Measurements from ENCODE around the gene PLXNC1.

PLXNC1 gene

GRCh38 chr12:94244165-94245133 is 96.1 kb downstream of the PLXNC1 start:
- DNase-seq (ENCODE audit: low read depth in 1 of 2, low spot score in 1 of 2) = peak in 1 of 2 experiments; percentile 97
- H3K27me3 ChIP-seq (ENCODE audit: insufficient read depth, poor library complexity, severe bottlenecking) = no peaks in the 10 kb centered on the region
- peak; percentile 83 for TF ChIP-seq POLR2AphosphoS5 (IDR thresholded peaks at IDR 0.05; ENCODE audit: low read depth)
- TF ChIP-seq CTCF (IDR thresholded peaks at IDR 0.05; ENCODE audit: insufficient read depth, low read length) = no peak
- TF ChIP-seq SPI1 (IDR thresholded peaks at IDR 0.05; ENCODE audit: borderline replicate concordance, low read depth) = peak; percentile 77; the same call in 1 of the 2 replicates
- peak overlapping the region; percentile 77 for H3K27ac ChIP-seq (replicated peaks)
- H3K4me3 ChIP-seq (replicated peaks; ENCODE audit: insufficient read depth, low read length) = no peak overlapping the region

GRCh38 chr12:94245631-94246383 is 97.4 kb downstream of the PLXNC1 start:
- peak in 1 of 2 experiments; percentile 57 for DNase-seq (ENCODE audit: low read depth in 1 of 2, low spot score in 1 of 2)
- TF ChIP-seq GABPA (IDR thresholded peaks at IDR 0.05; ENCODE audit: low read depth) (no peak), SPI1 (IDR thresholded peaks at IDR 0.05; ENCODE audit: borderline replicate concordance, low read depth) (no peak)
- Histone ChIP-seq H3K27me3 (ENCODE audit: insufficient read depth, poor library complexity, severe bottlenecking) (no peaks in the 10 kb centered on the region), H3K4me3 (replicated peaks; ENCODE audit: insufficient read depth, low read length) (no peak overlapping the region), H3K27ac (replicated peaks) (peak overlapping the region; percentile 77)

DNA sequence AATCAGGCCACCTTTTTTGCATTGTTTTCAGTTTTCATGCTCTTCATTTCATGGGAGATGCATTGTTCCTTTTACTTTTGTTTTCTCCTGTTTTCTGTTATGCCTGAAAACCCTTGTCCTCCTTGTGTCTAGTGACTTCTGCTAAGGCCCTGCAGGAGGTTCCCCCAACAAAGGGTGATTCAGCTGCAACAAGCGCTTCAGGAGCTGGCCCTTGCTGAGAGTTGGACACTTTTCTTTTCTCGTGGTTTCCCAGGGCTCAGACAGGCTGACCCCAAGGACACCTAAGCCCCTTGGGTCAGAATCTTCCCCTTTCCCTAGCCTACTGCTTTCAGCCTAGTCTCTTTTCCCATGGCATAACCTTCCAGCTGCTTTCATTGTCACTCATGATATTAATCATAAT is 98.9 kb downstream of the PLXNC1 start:
- no peak for TF ChIP-seq POLR2AphosphoS5 (IDR thresholded peaks at IDR 0.05; ENCODE audit: low read depth)
- TF ChIP-seq, protein P1, sequence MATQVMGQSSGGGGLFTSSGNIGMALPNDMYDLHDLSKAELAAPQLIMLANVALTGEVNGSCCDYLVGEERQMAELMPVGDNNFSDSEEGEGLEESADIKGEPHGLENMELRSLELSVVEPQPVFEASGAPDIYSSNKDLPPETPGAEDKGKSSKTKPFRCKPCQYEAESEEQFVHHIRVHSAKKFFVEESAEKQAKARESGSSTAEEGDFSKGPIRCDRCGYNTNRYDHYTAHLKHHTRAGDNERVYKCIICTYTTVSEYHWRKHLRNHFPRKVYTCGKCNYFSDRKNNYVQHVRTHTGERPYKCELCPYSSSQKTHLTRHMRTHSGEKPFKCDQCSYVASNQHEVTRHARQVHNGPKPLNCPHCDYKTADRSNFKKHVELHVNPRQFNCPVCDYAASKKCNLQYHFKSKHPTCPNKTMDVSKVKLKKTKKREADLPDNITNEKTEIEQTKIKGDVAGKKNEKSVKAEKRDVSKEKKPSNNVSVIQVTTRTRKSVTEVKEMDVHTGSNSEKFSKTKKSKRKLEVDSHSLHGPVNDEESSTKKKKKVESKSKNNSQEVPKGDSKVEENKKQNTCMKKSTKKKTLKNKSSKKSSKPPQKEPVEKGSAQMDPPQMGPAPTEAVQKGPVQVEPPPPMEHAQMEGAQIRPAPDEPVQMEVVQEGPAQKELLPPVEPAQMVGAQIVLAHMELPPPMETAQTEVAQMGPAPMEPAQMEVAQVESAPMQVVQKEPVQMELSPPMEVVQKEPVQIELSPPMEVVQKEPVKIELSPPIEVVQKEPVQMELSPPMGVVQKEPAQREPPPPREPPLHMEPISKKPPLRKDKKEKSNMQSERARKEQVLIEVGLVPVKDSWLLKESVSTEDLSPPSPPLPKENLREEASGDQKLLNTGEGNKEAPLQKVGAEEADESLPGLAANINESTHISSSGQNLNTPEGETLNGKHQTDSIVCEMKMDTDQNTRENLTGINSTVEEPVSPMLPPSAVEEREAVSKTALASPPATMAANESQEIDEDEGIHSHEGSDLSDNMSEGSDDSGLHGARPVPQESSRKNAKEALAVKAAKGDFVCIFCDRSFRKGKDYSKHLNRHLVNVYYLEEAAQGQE (IDR thresholded peaks at IDR 0.05; ENCODE audit: insufficient replicate concordance, low read depth) = no peak
- no peak for TF ChIP-seq GABPA (IDR thresholded peaks at IDR 0.05; ENCODE audit: low read depth)
- TF ChIP-seq SPI1 (IDR thresholded peaks at IDR 0.05; ENCODE audit: borderline replicate concordance, low read depth) = no peak
- no peak for TF ChIP-seq CTCF (IDR thresholded peaks at IDR 0.05; ENCODE audit: insufficient read depth, low read length)
- no peak overlapping the region for H3K27ac ChIP-seq (replicated peaks)
- no peaks in the 10 kb centered on the region for H3K27me3 ChIP-seq (ENCODE audit: insufficient read depth, poor library complexity, severe bottlenecking)
- H3K4me3 ChIP-seq (replicated peaks; ENCODE audit: insufficient read depth, low read length) = no peak overlapping the region
- DNase-seq (ENCODE audit: low read depth in 1 of 2, low spot score in 1 of 2) = no peak

DNA sequence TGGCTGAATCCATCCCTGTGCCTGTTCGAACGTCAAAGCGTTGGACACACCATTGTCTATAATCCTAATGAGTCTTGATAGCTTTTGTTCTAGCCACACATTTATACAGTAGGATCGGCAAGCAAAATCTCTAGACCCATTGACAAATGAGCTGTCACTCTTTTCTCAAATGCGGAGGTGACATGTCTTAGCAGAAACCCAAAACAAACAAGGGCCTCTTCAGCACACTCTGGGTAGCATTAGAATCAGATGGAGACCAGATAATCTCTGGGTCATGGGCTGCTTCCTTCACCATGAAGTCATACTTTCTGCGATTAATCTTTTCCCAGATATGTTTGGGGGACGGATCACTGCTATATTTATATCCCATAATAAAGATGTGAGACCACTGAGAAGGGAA is 100.2 kb downstream of the PLXNC1 start:
- TF ChIP-seq GABPA (IDR thresholded peaks at IDR 0.05; ENCODE audit: low read depth) (no peak), CTCF (IDR thresholded peaks at IDR 0.05; ENCODE audit: insufficient read depth, low read length) (no peak), SPI1 (IDR thresholded peaks at IDR 0.05; ENCODE audit: borderline replicate concordance, low read depth) (no peak), POLR2AphosphoS5 (IDR thresholded peaks at IDR 0.05; ENCODE audit: low read depth) (no peak)
- TF ChIP-seq, protein P1 (IDR thresholded peaks at IDR 0.05; ENCODE audit: insufficient replicate concordance, low read depth) = no peak
- Histone ChIP-seq H3K27me3 (ENCODE audit: insufficient read depth, poor library complexity, severe bottlenecking) (no peaks in the 10 kb centered on the region), H3K4me3 (replicated peaks; ENCODE audit: insufficient read depth, low read length) (no peak overlapping the region), H3K27ac (replicated peaks) (no peak overlapping the region)
- DNase-seq (ENCODE audit: low read depth in 1 of 2, low spot score in 1 of 2) = no peak

Measured in HL-60 (cell line).